DMS79 treated with DMSO at 0.1 percent for 48 hours (cell line): ENCODE data around the gene COG1.

ENCODE experiments used
- DNase-seq: peaks from one replicate; lab custom pipeline; 2025; lab: John Stamatoyannopoulos, UW

The COG1 gene

GRCh38 chr17:73228748-73229236 is 35.9 kb downstream of the COG1 start:
- DNase-seq: peak; percentile 0

GRCh38 chr17:73230088-73230487 is 37.2 kb downstream of the COG1 start:
- no peak for DNase-seq

GRCh38 chr17:73231395-73231794 is 38.5 kb downstream of the COG1 start:
- DNase-seq: no peak

- DNase-seq: peak; percentile 78
These were observed 39.2 kb downstream of the COG1 start for GRCh38 chr17:73231841-73232586.

- DNase-seq: peak; percentile 2
These were observed 39.9 kb downstream of the COG1 start for GRCh38 chr17:73232587-73233373.

- no peak for DNase-seq
These were observed 41.9 kb downstream of the COG1 start for GRCh38 chr17:73234736-73235135.

- DNase-seq: no peak
These were observed 44.9 kb downstream of the COG1 start for GRCh38 chr17:73237714-73238113.

- DNase-seq: no peak
These were observed 47.7 kb downstream of the COG1 start for GRCh38 chr17:73240561-73240960.

- DNase-seq: no peak
These were observed 54.9 kb downstream of the COG1 start for GRCh38 chr17:73247726-73248125.

GRCh38 chr17:73248532-73248931 is 55.7 kb downstream of the COG1 start:
- DNase-seq: no peak

GRCh38 chr17:73249700-73250099 is 56.8 kb downstream of the COG1 start:
- DNase-seq: no peak

- DNase-seq: no peak
These were observed 58.2 kb downstream of the COG1 start for GRCh38 chr17:73250851-73251640.

GRCh38 chr17:73251871-73252270 is 59.0 kb downstream of the COG1 start:
- DNase-seq: no peak

GRCh38 chr17:73255671-73256181 is 62.9 kb downstream of the COG1 start:
- no peak for DNase-seq

- DNase-seq: no peak
These were observed 63.4 kb downstream of the COG1 start for GRCh38 chr17:73256220-73256619.

- DNase-seq: no peak
These were observed 64.7 kb downstream of the COG1 start for GRCh38 chr17:73257516-73257915.
